Nephron (organoid): ENCODE data around the gene NFKBIB.

Experiments
- H3K27ac Mint-ChIP-seq, 3 experiments: 2 replicates each; pipeline ENCODE4 v1.8.0; 2020; ENCODE audit warnings: mixed read lengths in 3 of 3, mild to moderate bottlenecking in 2 of 3, moderate library complexity in 1 of 3
- H3K27me3 Mint-ChIP-seq: 2 replicates; pipeline ENCODE4 v1.8.0; 2021; ENCODE audit warnings: low read depth, mild to moderate bottlenecking, moderate library complexity, mixed read lengths
- H3K36me3 Mint-ChIP-seq: 2 replicates; pipeline ENCODE4 v1.8.0; 2020; ENCODE audit warnings: low read depth, mixed read lengths
- H3K4me1 Mint-ChIP-seq: 2 replicates; pipeline ENCODE4 v1.8.0; 2020; ENCODE audit warnings: mixed read lengths
- H3K4me3 Mint-ChIP-seq, 3 experiments: 2 replicates each; pipeline ENCODE4 v1.8.0; 2020; ENCODE audit warnings: mild to moderate bottlenecking in 3 of 3, mixed read lengths in 3 of 3, moderate library complexity in 2 of 3
- H3K9me3 Mint-ChIP-seq: 2 replicates; pipeline ENCODE4 v1.8.0; 2020; ENCODE audit warnings: mixed read lengths
- TF ChIP-seq, protein P1 (sequence below), 3 experiments: fragments of 200-600 bp; sonication (generic); IDR thresholded peaks; one replicate each; pipeline ENCODE4 v1.5.0; 2021; ENCODE audit warnings: antibody characterized with exemption in 3 of 3; ENCODE audit not compliant: unreplicated experiment in 3 of 3

NFKBIB gene

GRCh38 chr19:38899447-38900201 is at the start of gene NFKBIB, which contains the start of gene SIRT2:
Gene NFKBIB, plus strand, starts transcription at chr19:38899969. Its CDS starts 64 bp downstream, at chr19:38900033.
Gene SIRT2, minus strand, starts transcription at chr19:38899618. Its CDS starts 97 bp downstream, at chr19:38899521.
- Mint-ChIP-seq H3K9me3 (peaks cover 6% of the 10 kb centered on the region), H3K27me3 (no peaks in the 10 kb centered on the region), H3K4me3 (peak within 1 kb of the TSS; percentile 95 to 98 (median 96)), H3K36me3 (peaks cover 13% of the 10 kb centered on the region), H3K4me1 (peaks cover 21% of the 10 kb centered on the region), H3K27ac (peak within 1 kb of the TSS; percentile 63 to 78 (median 70))
- TF ChIP-seq, protein P1, sequence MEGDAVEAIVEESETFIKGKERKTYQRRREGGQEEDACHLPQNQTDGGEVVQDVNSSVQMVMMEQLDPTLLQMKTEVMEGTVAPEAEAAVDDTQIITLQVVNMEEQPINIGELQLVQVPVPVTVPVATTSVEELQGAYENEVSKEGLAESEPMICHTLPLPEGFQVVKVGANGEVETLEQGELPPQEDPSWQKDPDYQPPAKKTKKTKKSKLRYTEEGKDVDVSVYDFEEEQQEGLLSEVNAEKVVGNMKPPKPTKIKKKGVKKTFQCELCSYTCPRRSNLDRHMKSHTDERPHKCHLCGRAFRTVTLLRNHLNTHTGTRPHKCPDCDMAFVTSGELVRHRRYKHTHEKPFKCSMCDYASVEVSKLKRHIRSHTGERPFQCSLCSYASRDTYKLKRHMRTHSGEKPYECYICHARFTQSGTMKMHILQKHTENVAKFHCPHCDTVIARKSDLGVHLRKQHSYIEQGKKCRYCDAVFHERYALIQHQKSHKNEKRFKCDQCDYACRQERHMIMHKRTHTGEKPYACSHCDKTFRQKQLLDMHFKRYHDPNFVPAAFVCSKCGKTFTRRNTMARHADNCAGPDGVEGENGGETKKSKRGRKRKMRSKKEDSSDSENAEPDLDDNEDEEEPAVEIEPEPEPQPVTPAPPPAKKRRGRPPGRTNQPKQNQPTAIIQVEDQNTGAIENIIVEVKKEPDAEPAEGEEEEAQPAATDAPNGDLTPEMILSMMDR (IDR thresholded peaks at IDR 0.05; ENCODE audit: unreplicated experiment in 3 of 3) = no peak

DNA sequence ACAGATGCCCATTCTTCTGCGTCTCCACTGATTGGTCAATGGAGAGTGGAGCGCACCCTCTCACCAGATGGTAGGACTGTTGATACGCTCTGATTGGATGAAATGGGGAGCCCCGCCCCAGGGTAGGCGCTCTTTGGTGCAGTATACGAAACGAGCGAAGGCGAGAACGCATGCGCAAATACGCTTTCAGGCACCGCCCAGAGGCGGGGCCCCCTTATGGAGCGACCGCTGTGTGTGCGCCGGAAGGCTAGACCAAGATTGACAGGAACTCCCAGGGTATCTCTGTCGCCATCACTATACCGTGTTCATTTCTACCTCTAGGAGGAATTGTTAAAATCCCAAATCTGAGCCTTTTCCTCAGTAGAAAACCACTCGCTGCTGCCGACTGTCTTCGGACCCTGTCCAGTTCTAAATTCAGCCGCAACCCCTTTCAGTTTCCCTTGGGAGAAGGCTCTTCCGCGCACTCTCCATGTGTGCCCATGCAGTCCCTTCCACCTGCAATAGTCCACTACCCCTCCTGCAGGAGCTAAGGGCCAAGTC is 49.3 kb upstream of the NFKBIB start:
- Mint-ChIP-seq H3K27me3 (peaks cover 9% of the 10 kb centered on the region), H3K4me3 (peak overlapping the region; percentile 90 to 99 (median 91)), H3K27ac (peak overlapping the region; percentile 90 to 99 (median 97)), H3K9me3 (no peaks in the 10 kb centered on the region), H3K4me1 (peaks cover 40% of the 10 kb centered on the region), H3K36me3 (peaks cover 32% of the 10 kb centered on the region)
- TF ChIP-seq, protein P1 (IDR thresholded peaks at IDR 0.05; ENCODE audit: unreplicated experiment in 3 of 3) = no peak

DNA sequence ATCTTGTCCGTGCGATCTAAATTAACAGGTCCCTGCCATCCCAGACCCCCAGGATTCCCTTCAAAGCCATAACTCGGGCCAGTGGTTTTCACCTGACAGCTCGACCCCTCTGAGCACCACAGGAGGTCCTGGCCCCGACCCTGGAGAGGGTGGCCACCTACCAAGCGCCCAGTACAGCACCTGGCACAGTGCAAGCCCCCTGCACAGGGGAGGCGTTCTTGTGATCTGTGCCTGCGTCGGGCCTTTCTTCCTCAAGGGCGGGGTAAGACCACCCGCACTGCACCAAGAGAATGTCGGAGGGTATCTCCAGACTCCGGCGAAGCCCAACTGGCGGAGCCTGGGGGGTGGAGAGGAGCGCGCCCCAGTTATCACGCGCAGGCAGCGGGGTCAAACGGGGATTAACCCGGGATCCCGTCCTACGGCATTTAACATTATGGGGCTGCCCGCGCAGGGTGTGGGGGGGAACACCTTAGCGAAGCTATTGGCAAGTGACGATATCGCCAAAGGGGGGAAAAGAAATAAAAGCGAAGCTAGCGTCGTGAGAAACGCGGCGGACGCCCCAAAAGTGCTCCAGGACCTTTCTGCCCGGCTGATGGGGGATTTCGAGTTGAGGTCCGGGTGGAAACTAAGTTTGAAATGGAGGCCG is 48.7 kb upstream of the NFKBIB start:
- peaks cover 9% of the 10 kb centered on the region for H3K27me3 Mint-ChIP-seq
- peaks cover 26% of the 10 kb centered on the region for H3K36me3 Mint-ChIP-seq
- peak overlapping the region; percentile 90 to 99 (median 91) for H3K4me3 Mint-ChIP-seq
- TF ChIP-seq, protein P1 (IDR thresholded peaks at IDR 0.05; ENCODE audit: unreplicated experiment in 3 of 3) = no peak
- H3K9me3 Mint-ChIP-seq = no peaks in the 10 kb centered on the region
- peaks cover 34% of the 10 kb centered on the region for H3K4me1 Mint-ChIP-seq
- H3K27ac Mint-ChIP-seq = peak overlapping the region; percentile 90 to 99 (median 97)

- Mint-ChIP-seq H3K27me3 (peaks cover 9% of the 10 kb centered on the region), H3K4me1 (peaks cover 31% of the 10 kb centered on the region), H3K27ac (peak overlapping the region; percentile 90 to 99 (median 97)), H3K9me3 (peaks cover 2% of the 10 kb centered on the region), H3K36me3 (peaks cover 23% of the 10 kb centered on the region), H3K4me3 (peak overlapping the region; percentile 90 to 99 (median 92))
- TF ChIP-seq, protein P1 (IDR thresholded peaks at IDR 0.05; ENCODE audit: unreplicated experiment in 3 of 3) = no peak
Measured at GRCh38 chr19:38851622-38852230, 48.0 kb upstream of the NFKBIB start.

DNA sequence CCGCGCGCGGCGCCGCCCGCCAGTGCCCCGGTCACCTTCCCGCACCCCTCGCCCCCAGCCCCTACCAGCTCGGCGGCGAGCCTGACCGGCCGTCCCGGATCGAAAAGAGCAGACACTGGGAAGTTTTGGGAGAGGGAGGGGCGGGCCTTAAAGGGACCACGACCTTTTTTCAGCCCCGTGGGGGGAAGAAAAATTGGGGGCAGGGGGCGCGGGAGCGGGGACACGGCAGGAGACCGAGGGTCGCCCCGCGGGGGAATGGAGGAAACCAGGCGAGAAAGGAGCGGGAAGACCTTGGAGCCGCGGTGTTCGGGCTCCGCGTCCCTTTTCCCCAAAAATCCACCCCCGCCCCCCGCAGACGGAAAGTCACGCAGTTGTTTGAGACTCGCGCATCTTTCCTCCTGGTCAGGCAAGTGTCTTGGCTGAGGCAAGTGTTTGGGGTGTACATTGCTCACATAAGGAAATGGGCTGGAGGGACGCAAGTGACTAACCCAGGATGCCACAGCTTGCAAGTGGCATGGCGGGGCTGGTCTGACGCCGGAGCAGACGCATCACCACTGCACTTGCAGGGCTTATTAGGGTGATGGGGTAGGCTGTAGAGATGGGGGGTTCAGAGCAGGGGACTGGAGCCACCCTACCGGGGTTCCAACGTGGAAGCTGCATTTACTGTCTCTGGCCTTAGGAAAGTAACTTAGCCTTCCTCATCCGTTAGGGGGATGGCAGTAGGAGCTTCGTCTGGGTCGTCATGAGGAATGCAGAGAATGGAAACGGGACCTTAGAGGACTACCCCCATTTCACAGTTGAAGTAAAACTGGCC is 47.3 kb upstream of the NFKBIB start:
- Mint-ChIP-seq H3K4me1 (peaks cover 27% of the 10 kb centered on the region), H3K9me3 (peaks cover 3% of the 10 kb centered on the region), H3K27ac (peak overlapping the region; percentile 90 to 99 (median 96)), H3K27me3 (peaks cover 11% of the 10 kb centered on the region), H3K36me3 (peaks cover 16% of the 10 kb centered on the region), H3K4me3 (peak overlapping the region; percentile 92 to 96 (median 93))
- TF ChIP-seq, protein P1 (IDR thresholded peaks at IDR 0.05; ENCODE audit: unreplicated experiment in 3 of 3) = no peak
